ENCODE measurements around the gene FBXO40. TPM values are rescaled to one million over a fixed set of nuclear protein-coding genes. Genes with fewer than 3 reads are reported as not detected.

Gene FBXO40
- total and polyA plus RNA-seq, 2 donors: not detected

- 71% methylated on average over 6 of the region's 6 CpGs for WGBS
- Histone ChIP-seq H3K4me3 (ENCODE audit: low read depth, low read length) (no peak overlapping the region), H3K4me1 (ENCODE audit: insufficient read depth) (no peaks in the 10 kb centered on the region), H3K27ac (ENCODE audit: low read depth) (no peak overlapping the region), H3K36me3 (ENCODE audit: insufficient read depth) (no peaks in the 10 kb centered on the region)
- DNase-seq (ENCODE audit: extremely low spot score): no peak
These were observed 36.4 kb downstream of the FBXO40 start for GRCh38 chr3:121629601-121630000.

- DNase-seq (ENCODE audit: extremely low spot score): no peak
- H3K4me1 ChIP-seq (ENCODE audit: insufficient read depth): no peaks in the 10 kb centered on the region
- no peak overlapping the region for H3K4me3 ChIP-seq (ENCODE audit: low read depth, low read length)
- WGBS: 92% methylated on average over 1 of the region's 1 CpG
- no peak overlapping the region for H3K27ac ChIP-seq (ENCODE audit: low read depth)
- no peaks in the 10 kb centered on the region for H3K36me3 ChIP-seq (ENCODE audit: insufficient read depth)
These were observed 37.2 kb downstream of the FBXO40 start for GRCh38 chr3:121630355-121630754.

GRCh38 chr3:121637922-121638321, 44.7 kb downstream of the FBXO40 start:
- no peak overlapping the region for H3K27ac ChIP-seq (ENCODE audit: low read depth)
- H3K4me1 ChIP-seq (ENCODE audit: insufficient read depth): no peaks in the 10 kb centered on the region
- whole genome bisulfite sequencing: 89% methylated on average over 1 of the region's 1 CpG
- no peaks in the 10 kb centered on the region for H3K36me3 ChIP-seq (ENCODE audit: insufficient read depth)
- no peak for DNase-seq (ENCODE audit: extremely low spot score)
- no peak overlapping the region for H3K4me3 ChIP-seq (ENCODE audit: low read depth, low read length)

- Histone ChIP-seq H3K36me3 (ENCODE audit: insufficient read depth) (no peaks in the 10 kb centered on the region), H3K4me1 (ENCODE audit: insufficient read depth) (no peaks in the 10 kb centered on the region), H3K4me3 (ENCODE audit: low read depth, low read length) (no peak overlapping the region), H3K27ac (ENCODE audit: low read depth) (no peak overlapping the region)
- WGBS: 89% methylated on average over 2 of the region's 2 CpGs
- DNase-seq (ENCODE audit: extremely low spot score): no peak
These were observed 47.9 kb downstream of the FBXO40 start for GRCh38 chr3:121641127-121641526.

- Histone ChIP-seq H3K36me3 (ENCODE audit: insufficient read depth) (no peaks in the 10 kb centered on the region), H3K4me3 (ENCODE audit: low read depth, low read length) (no peak overlapping the region), H3K27ac (ENCODE audit: low read depth) (no peak overlapping the region), H3K4me1 (ENCODE audit: insufficient read depth) (no peaks in the 10 kb centered on the region)
- DNase-seq (ENCODE audit: extremely low spot score): no peak
- WGBS: 68% methylated on average over 9 of the region's 9 CpGs
These were observed 49.6 kb downstream of the FBXO40 start for GRCh38 chr3:121642601-121643314.

GRCh38 chr3:121645054-121645453, 51.9 kb downstream of the FBXO40 start:
- Histone ChIP-seq H3K27ac (ENCODE audit: low read depth) (no peak overlapping the region), H3K4me3 (ENCODE audit: low read depth, low read length) (no peak overlapping the region), H3K36me3 (ENCODE audit: insufficient read depth) (no peaks in the 10 kb centered on the region), H3K4me1 (ENCODE audit: insufficient read depth) (no peaks in the 10 kb centered on the region)
- DNase-seq (ENCODE audit: extremely low spot score): no peak
- WGBS: 94% methylated on average over 5 of the region's 5 CpGs

- WGBS: 47% methylated on average over 6 of the region's 6 CpGs
- Histone ChIP-seq H3K4me3 (ENCODE audit: low read depth, low read length) (no peak overlapping the region), H3K4me1 (ENCODE audit: insufficient read depth) (no peaks in the 10 kb centered on the region), H3K27ac (ENCODE audit: low read depth) (no peak overlapping the region), H3K36me3 (ENCODE audit: insufficient read depth) (no peaks in the 10 kb centered on the region)
- DNase-seq (ENCODE audit: extremely low spot score): no peak
These were observed 55.2 kb downstream of the FBXO40 start for GRCh38 chr3:121648219-121648958.

- Histone ChIP-seq H3K36me3 (ENCODE audit: insufficient read depth) (no peaks in the 10 kb centered on the region), H3K27ac (ENCODE audit: low read depth) (no peak overlapping the region)
These were observed 56.5 kb downstream of the FBXO40 start for GRCh38 chr3:121649645-121650044.

GRCh38 chr3:121651684-121652083, 58.5 kb downstream of the FBXO40 start:
- no peaks in the 10 kb centered on the region for H3K36me3 ChIP-seq (ENCODE audit: insufficient read depth)
- no peak overlapping the region for H3K4me3 ChIP-seq (ENCODE audit: low read depth, low read length)
- no peak overlapping the region for H3K27ac ChIP-seq (ENCODE audit: low read depth)
- H3K4me1 ChIP-seq (ENCODE audit: insufficient read depth): no peaks in the 10 kb centered on the region
- no peak for DNase-seq (ENCODE audit: extremely low spot score)

More at GRCh38 chr3:121649645-121650044, 56.5 kb downstream of the FBXO40 start:
- Histone ChIP-seq H3K4me1 (ENCODE audit: insufficient read depth) (no peaks in the 10 kb centered on the region), H3K4me3 (ENCODE audit: low read depth, low read length) (no peak overlapping the region)
- no peak for DNase-seq (ENCODE audit: extremely low spot score)

GRCh38 chr3:121654493-121655385, 61.6 kb downstream of the FBXO40 start:
- Histone ChIP-seq H3K27ac (ENCODE audit: low read depth) (no peak overlapping the region), H3K4me1 (ENCODE audit: insufficient read depth) (no peaks in the 10 kb centered on the region), H3K36me3 (ENCODE audit: insufficient read depth) (no peaks in the 10 kb centered on the region), H3K4me3 (ENCODE audit: low read depth, low read length) (no peak overlapping the region)
- DNase-seq (ENCODE audit: extremely low spot score): no peak
- 80% methylated on average over 6 of the region's 6 CpGs for WGBS

- WGBS: 81% methylated on average over 6 of the region's 6 CpGs
- DNase-seq (ENCODE audit: extremely low spot score): no peak
- Histone ChIP-seq H3K4me3 (ENCODE audit: low read depth, low read length) (no peak overlapping the region), H3K4me1 (ENCODE audit: insufficient read depth) (no peaks in the 10 kb centered on the region), H3K36me3 (ENCODE audit: insufficient read depth) (no peaks in the 10 kb centered on the region), H3K27ac (ENCODE audit: low read depth) (no peak overlapping the region)
These were observed 65.7 kb downstream of the FBXO40 start for GRCh38 chr3:121658716-121659435.

GRCh38 chr3:121659586-121659985, 66.4 kb downstream of the FBXO40 start:
- 92% methylated on average over 3 of the region's 3 CpGs for WGBS
- H3K4me3 ChIP-seq (ENCODE audit: low read depth, low read length): no peak overlapping the region
- H3K27ac ChIP-seq (ENCODE audit: low read depth): no peak overlapping the region
- no peaks in the 10 kb centered on the region for H3K4me1 ChIP-seq (ENCODE audit: insufficient read depth)
- no peak for DNase-seq (ENCODE audit: extremely low spot score)
- no peaks in the 10 kb centered on the region for H3K36me3 ChIP-seq (ENCODE audit: insufficient read depth)
